Measurements from ENCODE around the gene FDXACB1. TPM values are rescaled to one million over a fixed set of nuclear protein-coding genes. Genes with fewer than 3 reads are reported as not detected.

Gene FDXACB1
- total RNA-seq, 4 donors from 2014 or later, result 1.1 to 2.3 (median 1.9) TPM

DNA sequence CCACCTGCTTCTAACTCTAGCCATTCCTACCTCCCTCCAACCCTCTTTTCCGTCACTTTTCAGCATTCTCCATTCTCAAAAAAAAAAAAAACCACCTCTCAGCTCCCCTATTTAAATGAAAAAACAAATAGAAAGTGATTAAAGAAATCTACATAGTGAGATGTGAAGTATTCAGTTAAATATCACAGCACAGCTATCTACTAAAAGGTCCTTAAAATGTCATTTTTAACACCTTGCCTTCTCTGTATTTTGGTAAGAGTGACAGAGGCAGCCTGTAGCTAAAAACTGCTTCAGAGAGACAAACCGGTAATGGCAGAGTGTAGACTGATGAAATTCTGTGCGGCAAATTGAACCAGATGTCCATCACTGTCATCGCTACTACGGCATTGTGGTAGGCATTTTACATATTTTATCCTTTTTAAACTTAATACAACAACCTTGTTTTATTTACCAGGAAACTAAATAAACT is 7.2 kb downstream of the FDXACB1 start:
- no peak for TF ChIP-seq CTCF (IDR thresholded peaks at IDR 0.05; ENCODE audit: low read depth)

DNA sequence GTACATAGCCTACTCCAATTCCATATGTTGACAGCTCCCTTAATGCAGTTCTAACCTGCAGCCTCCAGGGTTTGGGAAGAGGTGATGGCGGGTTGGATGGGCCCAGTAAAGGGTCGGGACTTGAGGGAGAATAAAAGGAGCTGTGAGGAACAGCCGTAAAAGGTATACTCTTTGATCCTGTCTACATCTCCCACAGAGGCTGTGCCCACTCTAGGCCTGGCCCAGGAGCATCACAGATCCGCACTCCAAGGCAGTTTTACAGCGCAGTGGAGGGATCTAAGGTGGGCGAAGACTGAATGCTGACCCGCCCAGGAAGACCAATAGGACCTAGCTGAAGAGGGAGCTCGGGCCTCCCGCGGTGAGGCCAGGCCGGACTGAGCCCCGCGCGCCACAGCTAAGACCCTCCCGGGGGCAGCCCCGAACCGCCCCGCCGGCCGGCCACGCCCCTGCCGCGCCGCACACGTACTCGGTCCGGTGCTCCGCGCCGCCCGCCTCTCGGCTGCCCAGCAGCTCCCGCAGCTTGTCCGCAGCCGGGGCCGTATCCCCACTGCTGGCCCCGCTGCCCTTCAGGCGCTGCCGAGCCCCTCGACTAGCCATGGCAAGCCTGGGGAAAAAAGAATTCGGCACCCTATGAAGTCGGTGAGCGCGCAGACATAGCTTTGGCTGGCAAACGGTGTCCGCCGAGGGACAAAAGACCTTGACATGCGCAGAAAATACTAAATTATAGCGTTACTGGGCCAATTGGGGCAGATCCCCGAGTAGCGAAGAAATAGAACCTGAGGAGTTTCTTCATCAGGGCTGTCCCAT is 7.9 kb downstream of the FDXACB1 start, which contains the start of gene ALG9:
ALG9 (minus strand) TSS at position 696 of the 807 bp plus-strand sequence; CDS start at position 597, 99 bp downstream.
- TF ChIP-seq CTCF (IDR thresholded peaks at IDR 0.05; ENCODE audit: low read depth), result no peak

- TF ChIP-seq CTCF (IDR thresholded peaks at IDR 0.05; ENCODE audit: low read depth), result no peak
These were observed 8.5 kb downstream of the FDXACB1 start for GRCh38 chr11:111870522-111870885.

GRCh38 chr11:111870113-111870512 is 8.9 kb downstream of the FDXACB1 start:
- TF ChIP-seq CTCF (IDR thresholded peaks at IDR 0.05; ENCODE audit: low read depth), result no peak

DNA sequence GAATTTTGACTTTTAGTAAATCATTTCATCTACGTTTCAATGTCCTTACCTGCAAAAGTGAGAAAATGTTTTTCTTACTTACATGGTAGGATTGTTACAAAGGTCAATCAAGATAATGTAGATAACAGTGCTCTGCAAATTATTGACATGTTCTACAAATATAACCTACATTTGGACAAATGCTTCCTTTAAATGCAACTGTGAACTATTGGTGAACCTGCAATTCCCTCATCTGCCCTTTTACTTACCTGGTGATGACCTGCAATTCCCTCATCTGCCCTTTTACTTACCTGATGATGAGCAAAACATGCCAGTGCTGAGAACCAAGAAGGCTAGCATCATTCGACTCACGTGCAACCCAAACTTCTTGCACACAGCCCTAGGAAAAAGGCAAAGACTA is 18.7 kb downstream of the FDXACB1 start:
- no peak for TF ChIP-seq CTCF (IDR thresholded peaks at IDR 0.05; ENCODE audit: low read depth)

DNA sequence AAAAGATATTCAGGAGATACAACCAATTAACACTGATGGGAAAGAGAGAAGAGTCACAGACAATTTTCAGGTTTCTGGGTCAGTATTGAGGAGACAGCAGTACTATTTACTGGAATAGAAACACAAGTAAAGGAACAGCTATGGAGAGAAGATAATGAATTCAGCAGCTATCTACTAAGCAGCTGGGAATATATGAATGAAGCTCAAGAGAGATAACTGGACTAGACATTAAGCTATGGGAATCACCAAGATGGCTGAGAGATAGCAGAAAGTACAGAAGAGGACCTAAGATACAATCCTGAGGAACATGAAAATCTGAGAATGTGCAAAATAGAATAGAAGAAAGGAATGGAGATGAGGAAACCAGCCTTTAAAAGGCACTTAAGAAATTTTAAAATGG is 23.5 kb downstream of the FDXACB1 start:
- TF ChIP-seq CTCF (IDR thresholded peaks at IDR 0.05; ENCODE audit: low read depth), result no peak

DNA sequence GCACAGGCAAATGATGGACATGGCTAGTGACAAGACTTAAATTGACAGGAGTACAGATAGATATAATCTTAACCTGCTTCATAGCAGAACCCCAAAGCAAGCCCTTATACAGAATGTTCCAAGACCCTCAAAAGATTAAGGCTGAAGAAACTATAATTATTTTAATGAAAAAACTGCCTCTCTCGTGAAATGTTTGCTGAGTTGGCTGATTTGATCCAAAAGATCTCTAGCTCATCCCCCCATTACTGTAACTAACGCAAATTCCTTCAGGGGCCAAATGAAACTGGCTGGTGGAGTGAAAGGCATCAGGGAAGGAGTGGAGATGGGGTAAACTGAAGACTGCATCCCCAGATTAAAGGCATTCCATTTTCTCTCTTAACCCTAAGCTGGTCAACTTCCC is 26.9 kb downstream of the FDXACB1 start:
- no peak for TF ChIP-seq CTCF (IDR thresholded peaks at IDR 0.05; ENCODE audit: low read depth)
